ENCODE results near the gene PIGR.

The PIGR gene

DNA sequence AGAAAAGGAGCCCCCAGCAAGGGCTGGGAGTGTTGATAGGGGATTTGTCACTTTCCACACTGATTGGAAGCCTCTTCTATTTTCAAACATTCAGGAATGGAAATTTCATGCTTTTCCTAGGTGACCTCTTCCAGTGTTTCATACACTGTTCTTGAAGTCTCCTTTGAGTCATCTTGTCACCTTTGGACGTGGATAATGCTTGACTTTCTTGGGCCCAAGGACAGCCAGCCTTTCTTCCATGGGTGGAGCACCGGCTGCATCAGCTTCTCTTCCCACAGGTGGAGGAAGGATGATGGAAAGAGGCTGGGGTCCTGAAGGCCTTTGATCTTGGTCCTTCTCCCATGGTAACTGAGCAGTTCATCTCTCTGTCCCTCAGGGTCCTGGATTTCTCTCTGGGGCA, 11.9 kb upstream of the PIGR start:
- DNase-seq = no peak

GRCh38 chr1:206957639-206958038, 11.4 kb upstream of the PIGR start:
- no peak for DNase-seq

DNA sequence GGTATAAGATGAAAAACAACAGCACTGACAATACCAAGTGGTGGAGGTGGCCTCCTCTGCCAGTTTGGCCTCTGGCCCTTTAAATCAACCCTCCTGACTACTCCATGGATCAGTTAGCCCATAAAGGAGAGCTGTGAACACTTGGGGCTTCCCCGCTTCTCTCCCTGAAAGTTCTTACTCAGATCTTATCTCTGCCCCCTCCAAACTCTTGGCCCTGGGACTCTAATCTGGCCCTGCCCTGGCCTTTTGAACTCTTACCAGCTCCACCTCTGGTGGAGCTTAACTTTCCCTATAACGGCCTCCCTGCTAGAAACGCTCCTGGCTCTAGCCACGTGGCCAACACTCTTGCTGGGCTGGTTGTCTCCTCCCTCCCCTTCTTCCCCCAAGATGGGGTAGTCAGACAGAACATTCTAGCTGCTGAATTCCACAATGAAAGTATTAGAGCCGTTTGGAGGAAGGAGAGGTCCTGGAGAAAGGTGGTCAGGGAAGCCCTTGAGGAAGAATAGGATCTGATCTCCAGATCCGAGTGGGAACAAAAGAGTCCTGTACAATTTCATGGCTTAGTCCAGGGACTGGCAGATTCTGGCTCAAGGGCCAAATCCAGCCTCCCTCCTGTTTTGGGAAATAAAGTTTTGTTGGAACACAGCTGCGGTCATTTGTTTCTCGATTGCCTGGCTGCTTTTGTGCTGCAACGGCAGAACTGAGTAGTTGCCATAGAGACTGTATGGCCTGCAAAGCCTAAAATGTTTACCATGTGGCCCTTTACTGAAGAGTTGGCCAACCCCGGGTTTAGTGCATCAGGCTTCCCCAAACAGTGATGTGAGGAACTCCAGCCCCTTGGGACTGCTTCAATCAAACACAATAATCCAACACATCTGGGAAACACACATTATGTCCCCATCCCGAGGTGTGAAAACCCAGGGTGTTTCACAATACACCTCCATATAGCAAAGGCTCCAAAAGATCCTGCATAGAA, 9.5 kb upstream of the PIGR start:
- DNase-seq = peak; percentile 37

DNA sequence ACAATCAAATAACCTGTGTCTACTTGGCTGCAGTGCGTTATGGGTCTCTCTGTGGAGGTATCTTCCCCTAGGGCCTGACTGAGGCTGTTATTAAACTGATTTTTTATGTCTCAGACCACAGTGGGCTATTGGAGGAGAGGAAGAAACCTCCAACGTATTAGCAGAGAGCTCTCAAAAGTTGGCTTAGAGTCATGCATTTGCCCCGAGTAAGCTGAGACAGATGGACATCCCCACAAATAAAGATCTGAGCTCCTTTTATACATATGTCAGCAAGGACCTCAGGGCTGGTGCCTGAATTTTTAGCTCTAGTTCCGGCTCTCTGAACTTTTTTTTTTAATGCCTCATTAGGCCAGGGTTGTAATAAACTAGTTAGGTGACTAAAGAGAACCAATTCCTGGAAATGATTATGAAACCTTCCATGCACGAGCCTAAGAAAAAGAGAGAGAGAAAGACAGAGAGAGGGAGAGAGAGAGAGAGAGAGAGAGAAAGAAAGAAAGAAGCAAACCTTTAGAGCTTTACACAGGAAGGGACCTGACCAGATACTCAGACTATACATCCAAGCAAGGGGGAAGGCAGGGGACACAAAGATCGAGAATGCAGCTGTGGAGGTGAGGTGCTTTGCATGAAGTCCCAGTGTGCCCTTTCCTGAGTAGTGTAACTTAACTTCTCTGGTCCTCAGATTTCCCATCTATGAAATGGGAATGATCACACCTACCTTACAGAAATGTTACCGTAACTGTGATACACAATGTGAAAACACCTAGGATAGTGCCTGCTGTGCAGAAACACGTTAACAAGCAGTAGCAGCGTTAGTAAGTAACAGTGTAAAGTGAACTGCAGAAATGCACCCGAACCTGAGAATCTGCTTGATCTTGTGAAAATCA, 8.4 kb upstream of the PIGR start:
- no peak for DNase-seq

- DNase-seq = no peak
These were observed 7.4 kb upstream of the PIGR start for GRCh38 chr1:206953626-206954025.

- DNase-seq = no peak
These were observed 6.9 kb upstream of the PIGR start for GRCh38 chr1:206953126-206953525.

DNA sequence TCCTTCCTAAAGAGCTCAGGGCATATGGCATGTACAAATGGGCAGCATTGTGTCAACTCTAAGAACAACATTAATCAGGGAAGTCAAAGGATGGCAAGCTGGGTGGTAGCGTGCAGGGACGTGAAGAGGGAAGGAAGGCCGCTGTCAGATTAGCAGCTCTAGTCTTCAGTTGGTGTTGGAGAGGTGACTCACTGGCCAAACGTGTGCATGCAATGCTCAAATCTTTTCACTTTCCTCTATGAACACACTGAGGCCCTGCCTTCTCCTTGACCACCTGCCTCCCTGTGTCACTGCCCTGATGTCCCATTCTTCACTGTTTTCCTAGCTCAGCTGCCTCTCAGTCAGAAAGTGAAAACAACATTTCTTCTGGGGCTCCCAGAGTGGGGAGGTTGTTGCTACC, 5.9 kb upstream of the PIGR start:
- no peak for DNase-seq

DNA sequence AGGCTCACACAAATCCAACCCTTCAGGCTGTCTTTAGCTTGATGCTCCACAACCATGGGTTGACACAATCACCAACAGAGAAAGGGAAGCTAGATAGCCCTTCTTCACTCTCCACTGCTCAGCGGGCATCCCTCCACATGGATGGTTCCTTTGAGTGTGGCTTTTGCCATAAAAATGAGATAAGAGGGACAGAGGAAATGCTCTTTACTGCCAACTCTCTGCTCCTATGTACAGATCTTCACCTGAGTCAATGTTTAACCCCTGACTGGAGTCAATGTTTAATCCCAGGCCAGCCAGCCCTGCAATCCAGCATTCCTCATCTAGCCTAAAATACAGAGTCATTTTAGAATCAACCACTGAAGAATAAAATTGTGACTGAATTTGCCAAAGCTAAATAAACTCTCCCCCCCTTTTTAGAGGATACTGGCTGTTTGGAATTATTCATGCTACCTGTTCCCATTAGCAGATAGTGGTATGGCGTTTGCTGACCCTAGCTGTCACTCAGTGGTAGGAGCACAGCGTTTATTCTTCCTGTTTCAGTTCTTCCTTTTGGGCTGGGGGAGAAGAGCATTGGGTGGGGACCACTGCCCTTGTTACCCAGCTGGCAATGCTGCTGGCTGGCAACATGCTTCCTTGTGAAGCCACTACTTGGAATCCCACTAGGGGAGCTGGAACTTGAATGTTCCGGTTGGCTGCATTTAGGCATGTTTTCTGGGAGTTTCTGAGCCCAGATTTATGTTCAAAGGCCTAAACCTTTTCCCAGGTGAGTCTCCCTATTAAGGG, 5.2 kb upstream of the PIGR start:
- DNase-seq = no peak

- no peak for DNase-seq
These were observed 3.4 kb upstream of the PIGR start for GRCh38 chr1:206949641-206950040.

GRCh38 chr1:206949208-206949607, 2.9 kb upstream of the PIGR start:
- no peak for DNase-seq

DNA sequence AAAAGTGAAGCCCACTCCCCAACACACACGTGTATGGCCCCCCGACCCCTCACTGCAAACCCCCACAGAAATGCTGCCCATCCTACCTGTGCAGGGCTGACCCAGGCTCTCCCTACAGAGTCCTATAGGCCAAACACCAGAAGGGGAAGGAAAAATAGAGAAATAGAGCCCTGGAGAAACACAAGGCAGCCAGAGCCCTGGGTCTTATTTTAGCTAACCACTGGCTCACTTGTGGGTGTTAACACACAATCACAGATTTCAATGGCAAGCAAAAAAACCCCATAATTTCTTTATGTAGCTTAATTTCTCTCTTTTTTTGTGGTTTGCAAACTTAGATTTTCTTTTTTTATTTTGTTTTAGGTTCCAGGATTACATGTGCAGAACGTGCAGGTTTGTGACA, 989 bp upstream of the PIGR start:
- DNase-seq = no peak

GRCh38 chr1:206945779-206946178, 487 bp downstream of the PIGR start:
- no peak for DNase-seq

GRCh38 chr1:206944703-206945102, 1.6 kb downstream of the PIGR start:
- no peak for DNase-seq

DNA sequence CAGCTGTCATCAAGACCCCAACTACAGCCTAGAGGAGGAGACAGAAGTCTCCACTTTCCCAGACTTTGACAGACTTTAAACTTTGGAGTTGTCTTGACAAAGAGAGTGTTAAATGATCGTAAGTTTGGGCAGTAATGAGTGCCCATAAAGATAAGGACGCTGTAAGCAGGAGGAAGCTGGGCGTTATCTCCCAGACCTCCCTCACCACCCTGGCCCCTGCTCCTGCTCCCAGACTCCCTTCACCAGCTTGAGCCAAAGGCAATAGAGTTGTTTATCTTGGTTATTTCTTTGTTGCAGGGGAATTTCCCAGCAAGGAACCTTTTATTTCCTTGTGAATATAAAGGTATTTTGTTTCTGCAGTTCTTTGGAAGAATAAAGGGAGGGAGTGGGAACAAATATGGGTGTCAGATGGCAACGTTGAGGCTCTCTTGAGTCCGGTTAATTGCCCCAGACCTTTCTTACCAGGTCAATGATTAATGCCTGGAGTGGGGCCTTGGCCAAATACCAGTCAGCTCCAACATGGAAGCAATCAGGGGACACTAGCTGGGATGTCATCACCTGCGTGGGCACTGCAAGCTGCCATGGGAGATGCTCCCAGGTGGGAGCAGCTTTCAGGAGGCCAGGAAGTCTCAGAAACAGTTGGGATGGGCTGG, 4.4 kb downstream of the PIGR start:
- no peak for DNase-seq

DNA sequence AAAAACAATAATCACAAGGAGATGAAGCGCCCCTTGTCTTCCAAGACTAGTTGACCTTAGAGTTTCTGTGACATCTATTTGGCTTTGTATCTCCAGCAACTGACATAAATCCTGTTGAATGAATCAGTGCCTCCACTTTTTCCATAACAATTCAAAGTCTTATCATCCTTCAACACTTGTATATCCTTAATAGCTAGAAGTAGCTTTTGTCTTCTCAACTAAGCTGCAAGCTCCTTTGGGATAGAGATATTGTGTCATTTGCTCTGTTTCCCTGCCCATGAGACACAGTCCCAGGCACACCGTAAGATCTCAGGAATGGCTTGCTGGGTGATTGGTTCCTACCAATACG, 5.7 kb downstream of the PIGR start:
- no peak for DNase-seq

GRCh38 chr1:206939841-206940587, 6.3 kb downstream of the PIGR start:
- no peak for DNase-seq

- DNase-seq = no peak
These were observed 7.1 kb downstream of the PIGR start for GRCh38 chr1:206939131-206939530.

- no peak for DNase-seq
These were observed 8.8 kb downstream of the PIGR start for GRCh38 chr1:206937425-206937824.

- DNase-seq = no peak
These were observed 10.7 kb downstream of the PIGR start for GRCh38 chr1:206935491-206936067.

DNA sequence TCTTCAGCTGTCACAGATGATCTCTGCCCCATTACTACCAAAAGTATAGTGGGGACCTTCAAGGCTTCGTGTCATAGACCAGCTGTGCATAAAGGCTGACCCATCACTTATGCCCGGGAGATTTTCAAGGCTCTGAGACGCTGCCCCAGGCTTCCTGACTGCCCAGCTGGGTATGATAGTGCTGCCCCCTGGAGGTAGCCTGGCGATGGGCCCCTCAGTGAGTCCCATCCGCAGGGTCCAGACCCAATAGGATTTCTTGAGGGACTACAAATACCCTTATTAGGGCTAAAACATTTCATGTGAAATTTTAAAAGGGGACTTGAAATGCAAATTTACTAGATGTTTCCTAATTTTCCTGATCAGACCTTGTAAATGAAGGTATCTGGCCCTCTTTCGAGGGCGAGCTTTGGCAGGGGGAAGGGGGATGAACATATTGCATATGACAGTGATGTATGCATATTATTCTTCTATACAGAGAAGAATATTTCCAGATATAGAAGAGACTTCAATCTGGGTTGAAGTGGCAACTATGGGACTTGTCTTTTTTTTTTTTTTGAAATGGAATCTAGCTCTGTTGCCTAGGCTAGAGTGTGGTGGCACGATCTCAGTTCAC, 12.8 kb downstream of the PIGR start:
- no peak for DNase-seq

DNA sequence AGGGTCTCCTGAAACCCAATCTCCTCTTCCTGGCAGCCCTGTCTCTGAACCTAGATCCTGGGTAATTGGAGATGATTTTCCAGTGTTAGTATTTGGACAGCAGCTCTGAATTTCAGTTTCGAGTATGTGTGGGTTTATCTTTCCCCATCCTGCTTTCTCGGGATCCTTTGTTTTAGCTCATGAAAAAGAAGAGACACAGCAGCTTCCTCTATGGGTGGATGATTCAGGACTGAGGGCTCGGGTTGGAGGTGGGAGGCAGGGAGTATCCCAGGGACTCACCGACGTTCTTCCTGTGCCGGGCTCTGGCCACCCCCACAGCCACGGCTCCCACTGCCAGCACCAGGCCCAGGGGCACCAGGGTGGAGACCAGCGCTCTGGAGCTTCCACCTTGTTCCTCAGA, 14.1 kb downstream of the PIGR start:
- no peak for DNase-seq
